PC-9 (cell line): ENCODE results near the gene GSKIP. TPM values are rescaled to one million over a fixed set of nuclear protein-coding genes. Genes with fewer than 3 reads are reported as not detected.

Experiments used
- BruUV-seq: library from RNA; stranded (reverse); fragments of 400-500 nt; replicated peaks from 2 replicates; lab custom pipeline; 2021; lab: Mats Ljungman, UMichigan
- CTCF ChIA-PET: fragments of 300-600 bp; sonication (Branson Sonifier 250); formaldehyde crosslinking; loops from one replicate; lab custom pipeline; 2022; ENCODE audit warnings: antibody characterized with exemption; lab: Charles Lee
- POLR2A ChIA-PET: fragments of 300-600 bp; sonication (Branson Sonifier 250); formaldehyde crosslinking; loops from one replicate; lab custom pipeline; 2022; ENCODE audit warnings: antibody characterized with exemption; ENCODE audit not compliant: unreplicated experiment; lab: Charles Lee
- DNase-seq, 2 experiments: peaks; one replicate each; pipeline versions ENCODE4 v3.0.0 to v3.0.0-alpha.2; 2015 to 2022; ENCODE audit warnings: mixed read lengths in 1 of 2
- H2AFZ ChIP-seq: fragments of 200-600 bp; sonication (generic); 2 replicates; pipeline ENCODE4 v1.8.1; 2017; ENCODE audit warnings: antibody characterized with exemption
- H3F3A ChIP-seq: fragments of 200-600 bp; sonication (generic); 2 replicates; pipeline ENCODE4 v1.8.1; 2017; ENCODE audit warnings: antibody characterized with exemption, mild to moderate bottlenecking, low read depth; ENCODE audit not compliant: insufficient read depth
- H3K27ac ChIP-seq: fragments of 200-600 bp; sonication (generic); 2 replicates; pipeline ENCODE4 v1.6.1; 2016; ENCODE audit warnings: mixed run types
- H3K27me3 ChIP-seq: fragments of 200-600 bp; sonication (generic); 2 replicates; pipeline ENCODE4 v1.6.1; 2016; ENCODE audit warnings: low read depth, mixed run types; ENCODE audit not compliant: insufficient read depth
- H3K36me3 ChIP-seq: fragments of 200-600 bp; sonication (generic); 2 replicates; pipeline ENCODE4 v1.6.1; 2016; ENCODE audit warnings: low read depth, mixed run types
- H3K4me1 ChIP-seq: fragments of 200-600 bp; sonication (generic); replicated peaks from 2 replicates; pipeline ENCODE4 v1.6.1; 2016; ENCODE audit warnings: mixed run types; ENCODE audit not compliant: insufficient read depth
- H3K4me2 ChIP-seq: fragments of 200-600 bp; sonication (generic); 2 replicates; pipeline ENCODE4 v1.6.1; 2017; ENCODE audit warnings: mixed run types
- H3K4me3 ChIP-seq: fragments of 200-600 bp; sonication (generic); 2 replicates; pipeline ENCODE4 v1.6.1; 2016; ENCODE audit warnings: mixed run types
- H3K79me2 ChIP-seq: fragments of 200-600 bp; sonication (generic); 2 replicates; pipeline ENCODE4 v1.6.1; 2017; ENCODE audit warnings: low read depth, mixed run types
- H3K9me2 ChIP-seq: fragments of 200-600 bp; sonication (generic); 2 replicates; pipeline ENCODE4 v1.8.1; 2017; ENCODE audit warnings: mild to moderate bottlenecking; ENCODE audit not compliant: insufficient read depth
- H3K9me3 ChIP-seq: fragments of 200-600 bp; sonication (generic); 2 replicates; pipeline ENCODE4 v1.8.1; 2016; ENCODE audit warnings: low read depth; ENCODE audit not compliant: insufficient read depth
- H4K20me1 ChIP-seq: fragments of 200-600 bp; sonication (generic); 2 replicates; pipeline ENCODE4 v1.8.1; 2017; ENCODE audit not compliant: insufficient read depth
- CTCF ChIP-seq: fragments of 200-600 bp; sonication (generic); conservative IDR thresholded peaks from 2 replicates; pipeline ENCODE4 v1.6.1; 2017; ENCODE audit warnings: mixed run types, antibody characterized with exemption, mild to moderate bottlenecking, moderate library complexity
- EZH2 ChIP-seq: fragments of 200-600 bp; sonication (generic); IDR thresholded peaks from 2 replicates; pipeline ENCODE4 v1.8.0; 2017; ENCODE audit warnings: antibody characterized with exemption, low read depth
- intact Hi-C: fragments of 100-400 bp; cut with micrococcal nuclease; formaldehyde crosslinking; loops from one replicate; pipeline ENCODE4 v1.10.0; 2022; ENCODE audit not compliant: unreplicated experiment
- total RNA-seq: library from RNA; stranded (reverse); gene quantifications from 2 replicates; pipeline ENCODE4 v1.2.3, GENCODE V29; 2021

GSKIP gene
- total RNA-seq, 1 experiment from 2014 or later: 7.2 TPM

GRCh38 chr14:96394047-96394815 is 30.9 kb downstream of the GSKIP start:
- no peak overlapping the region for H2AFZ ChIP-seq
- H3K4me1 ChIP-seq: no peaks in the 10 kb centered on the region
- BruUV-seq: no TSS peak
- CTCF ChIA-PET: no interaction called here
- DNase-seq: no peak
- H3K36me3 ChIP-seq: no peaks in the 10 kb centered on the region
- H3K4me2 ChIP-seq: no peak overlapping the region
- no peaks in the 10 kb centered on the region for H3K27me3 ChIP-seq
- no peaks in the 10 kb centered on the region for H3K79me2 ChIP-seq
- TF ChIP-seq CTCF: no peak
- no peak for TF ChIP-seq EZH2
- no peaks in the 10 kb centered on the region for H3K9me2 ChIP-seq
- H3K27ac ChIP-seq: no peak overlapping the region
- no peaks in the 10 kb centered on the region for H4K20me1 ChIP-seq
- intact Hi-C loops: no loop called here
- H3K4me3 ChIP-seq: no peak overlapping the region
- POLR2A ChIA-PET: no interaction called here
- no peaks in the 10 kb centered on the region for H3K9me3 ChIP-seq
- H3F3A ChIP-seq: no peaks in the 10 kb centered on the region

DNA sequence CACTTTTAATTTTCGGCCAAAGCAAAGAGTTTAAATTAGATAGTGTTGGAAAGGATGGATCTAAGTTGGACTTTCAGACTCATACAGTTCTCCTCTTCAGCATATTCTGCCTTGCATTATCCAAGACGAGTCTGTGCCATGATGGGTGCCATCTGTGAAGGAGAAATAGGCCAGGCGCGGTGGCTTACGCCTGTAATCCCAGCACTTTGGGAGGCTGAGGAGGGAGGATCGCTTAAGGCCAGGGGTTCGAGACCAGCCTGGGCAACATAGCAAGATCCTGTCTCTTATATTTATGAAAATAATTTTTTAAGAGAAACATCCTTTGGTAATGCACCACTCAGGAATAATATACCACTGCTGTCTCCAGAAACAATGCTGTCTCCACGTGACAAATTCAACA is 35.1 kb downstream of the GSKIP start:
- no TSS peak for BruUV-seq
- ChIA-PET CTCF (no interaction called here), POLR2A (no interaction called here)
- H3F3A ChIP-seq: no peaks in the 10 kb centered on the region
- no peaks in the 10 kb centered on the region for H3K27me3 ChIP-seq
- H3K36me3 ChIP-seq: no peaks in the 10 kb centered on the region
- no peak overlapping the region for H2AFZ ChIP-seq
- no peak overlapping the region for H3K4me3 ChIP-seq
- H3K4me1 ChIP-seq: no peaks in the 10 kb centered on the region
- no peak for DNase-seq
- no peak for TF ChIP-seq CTCF
- TF ChIP-seq EZH2: no peak
- intact Hi-C loops: no loop called here
- no peaks in the 10 kb centered on the region for H3K79me2 ChIP-seq
- H3K4me2 ChIP-seq: no peak overlapping the region
- H3K9me3 ChIP-seq: no peaks in the 10 kb centered on the region
- no peak overlapping the region for H3K27ac ChIP-seq
- H4K20me1 ChIP-seq: no peaks in the 10 kb centered on the region
- H3K9me2 ChIP-seq: no peaks in the 10 kb centered on the region

DNA sequence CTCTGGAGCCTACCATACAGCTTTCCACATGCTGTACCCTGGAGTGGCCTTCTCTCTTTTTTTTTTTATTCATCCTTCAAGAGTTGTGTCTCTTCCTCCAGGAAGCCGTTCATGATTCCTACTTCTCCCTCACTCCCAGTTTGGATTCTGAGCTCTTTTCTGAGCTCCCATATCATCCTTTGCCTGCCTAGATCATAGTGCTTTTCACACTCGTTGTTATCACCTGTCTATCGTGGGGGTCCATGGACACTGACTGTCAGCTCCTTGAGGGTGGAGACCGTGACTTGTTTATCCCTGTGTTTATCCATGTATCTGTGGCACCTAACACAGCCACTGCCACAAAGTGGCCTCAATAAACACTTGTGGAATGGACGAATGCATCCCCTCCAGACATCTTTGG is 35.6 kb downstream of the GSKIP start:
- Histone ChIP-seq H3F3A (no peaks in the 10 kb centered on the region), H3K4me3 (no peak overlapping the region), H3K4me1 (no peaks in the 10 kb centered on the region), H3K4me2 (no peak overlapping the region), H4K20me1 (no peaks in the 10 kb centered on the region), H3K79me2 (no peaks in the 10 kb centered on the region), H2AFZ (no peak overlapping the region), H3K9me3 (no peaks in the 10 kb centered on the region), H3K27ac (no peak overlapping the region), H3K36me3 (no peaks in the 10 kb centered on the region), H3K27me3 (no peaks in the 10 kb centered on the region), H3K9me2 (no peaks in the 10 kb centered on the region)
- intact Hi-C loops: no loop called here
- BruUV-seq: no TSS peak
- no peak for DNase-seq
- no peak for TF ChIP-seq EZH2
- TF ChIP-seq CTCF: no peak
- ChIA-PET POLR2A (no interaction called here), CTCF (no interaction called here)
